ENCODE measurements around the gene PAXIP1.

DNA sequence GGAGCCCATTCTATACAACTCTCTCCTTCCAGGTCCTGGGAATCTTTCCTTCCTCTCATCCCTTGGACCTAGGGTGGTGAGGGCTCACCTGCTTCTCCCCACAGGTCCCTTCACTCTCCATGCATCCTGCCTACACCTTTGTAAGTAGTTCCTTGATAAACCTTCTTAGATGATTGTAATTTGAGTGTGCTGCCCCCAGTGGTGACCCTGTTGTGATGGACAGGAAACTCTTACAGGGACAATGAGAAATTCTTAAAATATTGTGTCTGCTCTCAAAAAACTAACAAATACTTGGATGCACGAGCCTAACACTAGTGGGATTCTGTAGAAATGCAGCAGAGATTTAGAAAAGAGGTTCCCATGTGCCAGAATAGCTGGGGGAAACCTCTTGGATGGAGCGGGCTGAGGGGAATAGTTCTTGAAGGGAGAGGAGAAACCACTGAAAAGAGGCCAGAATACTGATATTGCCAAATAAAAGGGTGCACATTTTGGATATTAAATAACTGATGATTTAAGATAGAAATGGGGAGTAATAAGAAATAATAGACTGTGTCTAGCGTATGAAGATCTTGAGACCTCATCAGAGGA is 6.7 kb upstream of the PAXIP1 start:
- TF ChIP-seq, protein P1, sequence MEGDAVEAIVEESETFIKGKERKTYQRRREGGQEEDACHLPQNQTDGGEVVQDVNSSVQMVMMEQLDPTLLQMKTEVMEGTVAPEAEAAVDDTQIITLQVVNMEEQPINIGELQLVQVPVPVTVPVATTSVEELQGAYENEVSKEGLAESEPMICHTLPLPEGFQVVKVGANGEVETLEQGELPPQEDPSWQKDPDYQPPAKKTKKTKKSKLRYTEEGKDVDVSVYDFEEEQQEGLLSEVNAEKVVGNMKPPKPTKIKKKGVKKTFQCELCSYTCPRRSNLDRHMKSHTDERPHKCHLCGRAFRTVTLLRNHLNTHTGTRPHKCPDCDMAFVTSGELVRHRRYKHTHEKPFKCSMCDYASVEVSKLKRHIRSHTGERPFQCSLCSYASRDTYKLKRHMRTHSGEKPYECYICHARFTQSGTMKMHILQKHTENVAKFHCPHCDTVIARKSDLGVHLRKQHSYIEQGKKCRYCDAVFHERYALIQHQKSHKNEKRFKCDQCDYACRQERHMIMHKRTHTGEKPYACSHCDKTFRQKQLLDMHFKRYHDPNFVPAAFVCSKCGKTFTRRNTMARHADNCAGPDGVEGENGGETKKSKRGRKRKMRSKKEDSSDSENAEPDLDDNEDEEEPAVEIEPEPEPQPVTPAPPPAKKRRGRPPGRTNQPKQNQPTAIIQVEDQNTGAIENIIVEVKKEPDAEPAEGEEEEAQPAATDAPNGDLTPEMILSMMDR (conservative IDR thresholded peaks at IDR 0.05; ENCODE audit: low read depth, low read length) = peak; percentile 59
- TF ChIP-seq EZH2 (IDR thresholded peaks at IDR 0.05; ENCODE audit: borderline replicate concordance, low read depth, low read length, poor library complexity, severe bottlenecking) = no peak
